ENCODE measurements around the gene MACF1. TPM values are rescaled to one million over a fixed set of nuclear protein-coding genes. Genes with fewer than 3 reads are reported as not detected.
"Not testable (repeated sequence)": the region's sequence is repeated elsewhere in the genome, so short reads cannot be mapped to it uniquely, and the experiment has no call there.

MACF1 gene
- total and polyA plus RNA-seq, 2 of the 13 experiments (the other 11 are each of a cell fraction or from before 2014, with no cell fraction given): 36.7 to 65.4 TPM

- no peak overlapping the region for H3K9ac ChIP-seq (ENCODE audit: insufficient read depth, low read depth, low read length)
- in situ Hi-C loops (cut with HindIII; ENCODE audit: extremely low pct_ligation_motif_present, low pct_unique_long_range_greater_than_20kb): no loop called here
- peaks cover 5 to 22% of the 10 kb centered on the region in 2 experiments; a peak in 4 of 5 replicates for H3K27me3 ChIP-seq (ENCODE audit: control insufficient read depth in 1 of 2, insufficient read depth in 2 of 2, low read length in 2 of 2)
- no peaks in the 10 kb centered on the region for H4K20me1 ChIP-seq (ENCODE audit: insufficient read depth, low read length)
- ChIA-PET POLR2A (no interaction called here), CTCF (ENCODE audit: low intra/inter-chr PET ratio, low total read pairs) (no interaction called here)
- intact Hi-C loops (cut with micrococcal nuclease; ENCODE audit: unreplicated experiment): no loop called here
- H3K4me3 ChIP-seq (replicated peaks in 1 of 3; ENCODE audit: insufficient read depth in 1 of 3, low read depth in 2 of 3, low read length in 3 of 3): no peak overlapping the region
- no peaks in the 10 kb centered on the region for H3K79me2 ChIP-seq (ENCODE audit: insufficient read depth, low read length)
- no peak overlapping the region for H2AFZ ChIP-seq (ENCODE audit: low read length)
- FAIRE-seq (no peak), DNase-seq (ENCODE audit: low spot score) (no peak), ATAC-seq (no peak)
- H3K27ac ChIP-seq (ENCODE audit: extremely low read length, insufficient read depth, low read length): no peak overlapping the region
- H3K4me1 ChIP-seq (ENCODE audit: insufficient read depth, low read length): peaks cover 46% of the 10 kb centered on the region
- H3K36me3 ChIP-seq (replicated peaks in 1 of 2; ENCODE audit: control insufficient read depth in 1 of 2, insufficient read depth in 2 of 2, low read length in 2 of 2): no peaks in the 10 kb centered on the region
- no peak for TF ChIP-seq RFXANK (CRISPR knock-in tag; IDR thresholded peaks at IDR 0.05)
- TF ChIP-seq PHF20 (CRISPR knock-in tag; IDR thresholded peaks at IDR 0.05): no peak
- no peak for TF ChIP-seq U2AF1 (optimal IDR thresholded peaks at IDR 0.05; ENCODE audit: low read depth, low read length)
- no peak for TF ChIP-seq PATZ1 (CRISPR knock-in tag; IDR thresholded peaks at IDR 0.05)
- 68% methylated on average over 5 of the region's 5 CpGs for WGBS (ENCODE audit: low lambda C conversion rate)
- BruUV-seq (replicated peaks): no TSS peak
- no peak overlapping the region for H3K4me2 ChIP-seq (ENCODE audit: low read depth, low read length)
- H3K9me3 ChIP-seq (ENCODE audit: low read length): no peaks in the 10 kb centered on the region
Observed at GRCh38 chr1:39501666-39502065, 297.2 kb downstream of the MACF1 start.

DNA sequence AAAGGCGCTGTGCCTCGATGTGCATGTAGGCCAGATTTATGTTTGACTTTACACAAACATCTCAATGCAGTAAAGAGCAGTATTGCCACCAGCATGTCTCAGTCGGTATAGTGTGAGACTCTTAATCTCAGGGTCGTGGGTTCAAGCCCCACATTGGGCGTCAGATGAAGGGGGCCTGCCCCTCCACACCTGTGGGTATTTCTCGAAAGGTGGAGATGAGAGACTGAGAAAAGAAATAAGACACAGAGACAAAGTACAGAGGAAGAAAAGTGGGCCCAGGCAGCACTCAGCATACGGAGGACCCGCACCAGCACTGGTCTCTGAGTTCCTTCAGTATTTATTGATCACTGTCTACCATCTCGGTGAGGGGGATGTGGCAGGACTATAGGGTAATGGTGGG is 299.9 kb downstream of the MACF1 start:
- CTCF ChIA-PET (ENCODE audit: low intra/inter-chr PET ratio, low total read pairs); POLR2A ChIA-PET; H3K9ac ChIP-seq (ENCODE audit: insufficient read depth, low read depth, low read length); H3K4me3 ChIP-seq (replicated peaks in 1 of 3; ENCODE audit: insufficient read depth in 1 of 3, low read depth in 2 of 3, low read length in 3 of 3); DNase-seq (ENCODE audit: low spot score); H3K9me3 ChIP-seq (ENCODE audit: low read length); FAIRE-seq; H3K36me3 ChIP-seq (replicated peaks in 1 of 2; ENCODE audit: control insufficient read depth in 1 of 2, insufficient read depth in 2 of 2, low read length in 2 of 2); in situ Hi-C loops (cut with HindIII; ENCODE audit: extremely low pct_ligation_motif_present, low pct_unique_long_range_greater_than_20kb); H2AFZ ChIP-seq (ENCODE audit: low read length); BruUV-seq (replicated peaks); H4K20me1 ChIP-seq (ENCODE audit: insufficient read depth, low read length); ATAC-seq; H3K79me2 ChIP-seq (ENCODE audit: insufficient read depth, low read length); H3K27me3 ChIP-seq (ENCODE audit: control insufficient read depth in 1 of 2, insufficient read depth in 2 of 2, low read length in 2 of 2); H3K27ac ChIP-seq (ENCODE audit: extremely low read length, insufficient read depth, low read length); intact Hi-C loops (cut with micrococcal nuclease; ENCODE audit: unreplicated experiment): not testable (repeated sequence)
- Histone ChIP-seq H3K4me1 (ENCODE audit: insufficient read depth, low read length) (peaks cover 70% of the 10 kb centered on the region), H3K4me2 (ENCODE audit: low read depth, low read length) (peak overlapping the region; percentile 74)
- 45% methylated on average over 9 of the region's 9 CpGs for WGBS (ENCODE audit: low lambda C conversion rate)

Measured in HepG2 (cell line).